ENCODE data around the gene NTM.
A peak's percentile ranks its signal among the peaks of the same experiment; 100 is the strongest.

NTM gene

GRCh38 chr11:131584785-131585592 lies 214.6 kb downstream of the NTM start:
- peak; percentile 37 for TF ChIP-seq CTCF (conservative IDR thresholded peaks at IDR 0.05)
- no peak for TF ChIP-seq ZFX (IDR thresholded peaks at IDR 0.05)
- no peak overlapping the region for H3K27ac ChIP-seq

DNA sequence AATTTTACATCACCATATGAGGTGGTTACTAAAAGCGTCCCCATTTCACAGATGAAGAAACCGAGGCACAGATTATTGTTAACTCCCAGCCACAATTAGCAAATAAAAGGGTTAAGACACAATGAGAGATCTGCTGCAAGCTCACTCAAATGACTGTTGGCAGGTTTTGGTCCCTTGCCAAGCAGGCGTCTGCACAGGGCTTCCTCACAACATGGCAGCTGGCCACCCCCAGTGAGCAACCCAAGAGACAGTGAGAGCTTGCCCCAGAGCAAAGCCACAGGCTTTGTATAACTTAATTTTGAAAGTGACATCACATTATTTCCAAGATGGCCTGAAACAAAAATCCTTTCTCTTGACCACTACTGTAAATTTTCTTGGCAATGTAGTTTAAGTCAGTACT lies 217.6 kb downstream of the NTM start:
- no peak overlapping the region for H3K27ac ChIP-seq
- TF ChIP-seq CTCF (conservative IDR thresholded peaks at IDR 0.05) (no peak), ZFX (IDR thresholded peaks at IDR 0.05) (no peak)

- H3K27ac ChIP-seq = no peak overlapping the region
- no peak for TF ChIP-seq CTCF (conservative IDR thresholded peaks at IDR 0.05)
- TF ChIP-seq ZFX (IDR thresholded peaks at IDR 0.05) = no peak
Measured at GRCh38 chr11:131591051-131591461, 220.6 kb downstream of the NTM start.

- no peak for TF ChIP-seq CTCF (conservative IDR thresholded peaks at IDR 0.05)
- TF ChIP-seq ZFX (IDR thresholded peaks at IDR 0.05) = no peak
Measured at GRCh38 chr11:131592152-131592551, 221.7 kb downstream of the NTM start.

DNA sequence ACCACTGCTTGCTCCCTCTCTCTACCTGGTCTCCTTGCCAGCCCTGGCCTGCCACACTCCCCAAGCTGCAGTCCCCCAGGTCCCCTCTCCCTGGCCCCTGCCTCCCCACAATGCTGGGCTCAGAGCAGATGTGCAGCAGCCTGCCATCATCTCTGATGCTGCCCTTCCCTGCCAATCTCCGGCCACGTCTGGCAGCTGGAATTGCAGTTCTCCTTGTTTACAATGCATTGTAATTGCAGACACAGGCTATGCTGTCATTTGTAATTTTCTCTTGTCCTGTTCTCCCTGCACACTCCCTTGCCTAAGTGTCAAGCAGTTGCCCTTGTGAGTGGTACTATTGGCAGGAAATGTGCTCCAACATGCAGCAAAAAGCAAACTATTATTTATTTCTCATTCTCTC lies 222.3 kb downstream of the NTM start:
- H3K27ac ChIP-seq = no peak overlapping the region
- TF ChIP-seq ZFX (IDR thresholded peaks at IDR 0.05) = no peak
- no peak for TF ChIP-seq CTCF (conservative IDR thresholded peaks at IDR 0.05)

More at GRCh38 chr11:131592152-131592551, 221.7 kb downstream of the NTM start:
- no peak overlapping the region for H3K27ac ChIP-seq

DNA sequence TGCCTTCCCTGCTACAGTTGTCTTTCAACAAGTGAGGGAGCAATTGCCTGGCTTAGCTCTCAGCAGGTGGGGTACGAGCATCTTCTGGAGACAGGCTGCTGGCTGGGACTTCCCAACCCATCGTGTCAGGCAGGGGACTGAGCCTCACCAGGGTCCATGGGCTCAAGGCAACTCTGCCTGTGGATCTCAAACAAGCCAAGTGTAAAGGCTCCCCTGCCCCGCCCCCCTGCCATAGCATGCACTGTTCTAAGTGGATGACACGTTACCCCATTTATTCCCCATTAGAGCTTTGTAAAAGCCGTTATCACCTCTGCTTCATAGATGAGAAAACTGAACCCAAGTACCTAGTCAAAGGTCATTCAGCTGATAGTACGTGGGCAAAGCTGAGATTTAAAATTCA lies 222.9 kb downstream of the NTM start:
- TF ChIP-seq ZFX (IDR thresholded peaks at IDR 0.05) = no peak
- TF ChIP-seq CTCF (conservative IDR thresholded peaks at IDR 0.05) = no peak
- H3K27ac ChIP-seq = no peak overlapping the region

DNA sequence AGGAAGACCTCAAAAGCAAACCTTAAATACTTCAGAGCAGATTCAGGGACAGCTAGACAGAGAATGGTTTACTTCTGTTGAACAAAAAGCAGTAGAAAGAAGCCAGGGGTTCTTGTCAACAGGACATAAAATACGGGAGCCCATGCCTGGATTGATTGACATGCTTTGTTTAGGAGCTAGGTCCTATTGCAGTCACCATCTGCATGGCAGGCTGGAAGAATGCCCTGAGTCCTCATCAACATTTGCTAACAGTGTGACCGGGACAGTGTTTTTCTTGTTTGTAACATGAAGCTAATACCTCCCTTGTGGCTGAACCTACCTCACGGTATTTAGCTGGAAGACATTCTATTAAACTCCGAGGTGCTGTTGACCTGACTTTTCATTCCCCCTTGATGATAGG lies 225.4 kb downstream of the NTM start:
- TF ChIP-seq CTCF (conservative IDR thresholded peaks at IDR 0.05) = no peak
- no peak for TF ChIP-seq ZFX (IDR thresholded peaks at IDR 0.05)
- no peak overlapping the region for H3K27ac ChIP-seq

All from C4-2B (cell line).